ENCODE data around the gene PTPRK.

Gene PTPRK

DNA sequence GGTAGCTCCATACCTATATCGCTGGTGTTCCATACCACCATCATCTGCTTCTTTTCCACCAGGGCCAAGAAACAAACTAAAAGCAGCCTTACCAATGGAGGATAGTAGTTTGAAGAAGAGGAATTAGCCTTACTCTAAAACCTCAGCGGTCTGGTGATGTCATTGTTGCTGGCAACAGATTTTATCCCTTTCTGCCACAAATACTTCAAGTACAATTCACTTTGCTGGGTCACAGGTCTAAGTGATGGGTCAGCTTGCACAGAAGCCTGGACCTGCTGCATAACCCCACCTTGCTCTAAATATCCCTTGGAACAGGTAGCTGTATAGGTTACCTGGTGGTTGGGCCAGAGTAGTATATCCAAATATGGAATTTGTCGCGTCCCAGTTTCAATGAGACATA, 566.3 kb downstream of the PTPRK start:
- no peaks in the 10 kb centered on the region for H3K36me3 ChIP-seq (ENCODE audit: control insufficient read depth, insufficient read depth, low read length)
- H3K27me3 ChIP-seq (replicated peaks; ENCODE audit: control insufficient read depth, insufficient read depth, low read length) = no peaks in the 10 kb centered on the region
- no peak for DNase-seq (ENCODE audit: extremely low read depth, insufficient read length)
- TF ChIP-seq, protein P1, sequence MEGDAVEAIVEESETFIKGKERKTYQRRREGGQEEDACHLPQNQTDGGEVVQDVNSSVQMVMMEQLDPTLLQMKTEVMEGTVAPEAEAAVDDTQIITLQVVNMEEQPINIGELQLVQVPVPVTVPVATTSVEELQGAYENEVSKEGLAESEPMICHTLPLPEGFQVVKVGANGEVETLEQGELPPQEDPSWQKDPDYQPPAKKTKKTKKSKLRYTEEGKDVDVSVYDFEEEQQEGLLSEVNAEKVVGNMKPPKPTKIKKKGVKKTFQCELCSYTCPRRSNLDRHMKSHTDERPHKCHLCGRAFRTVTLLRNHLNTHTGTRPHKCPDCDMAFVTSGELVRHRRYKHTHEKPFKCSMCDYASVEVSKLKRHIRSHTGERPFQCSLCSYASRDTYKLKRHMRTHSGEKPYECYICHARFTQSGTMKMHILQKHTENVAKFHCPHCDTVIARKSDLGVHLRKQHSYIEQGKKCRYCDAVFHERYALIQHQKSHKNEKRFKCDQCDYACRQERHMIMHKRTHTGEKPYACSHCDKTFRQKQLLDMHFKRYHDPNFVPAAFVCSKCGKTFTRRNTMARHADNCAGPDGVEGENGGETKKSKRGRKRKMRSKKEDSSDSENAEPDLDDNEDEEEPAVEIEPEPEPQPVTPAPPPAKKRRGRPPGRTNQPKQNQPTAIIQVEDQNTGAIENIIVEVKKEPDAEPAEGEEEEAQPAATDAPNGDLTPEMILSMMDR (IDR thresholded peaks at IDR 0.05; ENCODE audit: insufficient read depth, low read length, poor library complexity, severe bottlenecking) = no peak
- H3K4me3 ChIP-seq (replicated peaks; ENCODE audit: low read depth, low read length) = no peak overlapping the region

DNA sequence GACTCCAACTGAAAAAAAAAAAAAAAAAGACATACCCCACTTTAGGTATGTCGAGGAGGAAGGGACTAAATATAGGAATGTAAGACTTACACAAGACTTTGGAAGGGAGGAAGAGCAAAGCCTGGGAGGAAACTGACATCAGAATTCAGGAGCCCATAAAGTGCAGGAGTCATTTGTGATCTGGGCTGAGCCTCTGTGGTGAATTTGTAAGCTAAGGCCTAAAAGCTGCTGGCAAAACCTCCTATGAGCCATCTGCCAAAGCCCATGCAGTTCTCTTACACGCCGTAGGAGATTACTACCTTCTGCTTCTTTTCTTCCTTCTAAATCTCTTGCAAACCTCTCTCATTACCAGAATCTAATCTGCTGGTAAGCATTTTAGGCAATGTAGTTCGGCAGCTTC, 567.6 kb downstream of the PTPRK start:
- DNase-seq (ENCODE audit: extremely low read depth, insufficient read length) = no peak

DNA sequence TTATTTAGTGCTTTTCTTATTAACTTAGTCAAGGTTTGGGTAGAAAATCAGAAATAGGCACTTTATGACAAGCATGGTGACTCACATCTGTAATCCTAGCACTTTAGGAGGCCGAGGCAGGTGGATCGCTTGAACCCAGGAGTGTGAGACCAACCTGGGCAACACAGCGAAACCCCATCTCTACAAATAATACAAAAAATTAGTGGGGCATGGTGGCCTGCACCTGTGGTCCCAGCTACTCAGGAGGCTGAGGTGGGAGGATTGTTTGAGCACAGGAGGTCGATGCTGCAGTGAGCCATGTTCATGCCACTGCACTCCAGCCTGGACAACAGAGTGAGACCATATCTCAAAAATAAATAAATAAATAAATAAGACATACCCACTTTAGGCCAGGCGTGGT, 568.2 kb downstream of the PTPRK start:
- no peaks in the 10 kb centered on the region for H3K27me3 ChIP-seq (replicated peaks; ENCODE audit: control insufficient read depth, insufficient read depth, low read length)
- DNase-seq (ENCODE audit: extremely low read depth, insufficient read length) = no peak
- H3K4me3 ChIP-seq (replicated peaks; ENCODE audit: low read depth, low read length) = no peak overlapping the region
- TF ChIP-seq, protein P1 (IDR thresholded peaks at IDR 0.05; ENCODE audit: insufficient read depth, low read length, poor library complexity, severe bottlenecking) = no peak
- H3K36me3 ChIP-seq (ENCODE audit: control insufficient read depth, insufficient read depth, low read length) = no peaks in the 10 kb centered on the region

More for the DNA sequence above, 567.6 kb downstream of the PTPRK start:
- TF ChIP-seq, protein P1 (IDR thresholded peaks at IDR 0.05; ENCODE audit: insufficient read depth, low read length, poor library complexity, severe bottlenecking) = no peak
- H3K4me3 ChIP-seq (replicated peaks; ENCODE audit: low read depth, low read length) = no peak overlapping the region
- no peaks in the 10 kb centered on the region for H3K27me3 ChIP-seq (replicated peaks; ENCODE audit: control insufficient read depth, insufficient read depth, low read length)
- H3K36me3 ChIP-seq (ENCODE audit: control insufficient read depth, insufficient read depth, low read length) = no peaks in the 10 kb centered on the region

DNA sequence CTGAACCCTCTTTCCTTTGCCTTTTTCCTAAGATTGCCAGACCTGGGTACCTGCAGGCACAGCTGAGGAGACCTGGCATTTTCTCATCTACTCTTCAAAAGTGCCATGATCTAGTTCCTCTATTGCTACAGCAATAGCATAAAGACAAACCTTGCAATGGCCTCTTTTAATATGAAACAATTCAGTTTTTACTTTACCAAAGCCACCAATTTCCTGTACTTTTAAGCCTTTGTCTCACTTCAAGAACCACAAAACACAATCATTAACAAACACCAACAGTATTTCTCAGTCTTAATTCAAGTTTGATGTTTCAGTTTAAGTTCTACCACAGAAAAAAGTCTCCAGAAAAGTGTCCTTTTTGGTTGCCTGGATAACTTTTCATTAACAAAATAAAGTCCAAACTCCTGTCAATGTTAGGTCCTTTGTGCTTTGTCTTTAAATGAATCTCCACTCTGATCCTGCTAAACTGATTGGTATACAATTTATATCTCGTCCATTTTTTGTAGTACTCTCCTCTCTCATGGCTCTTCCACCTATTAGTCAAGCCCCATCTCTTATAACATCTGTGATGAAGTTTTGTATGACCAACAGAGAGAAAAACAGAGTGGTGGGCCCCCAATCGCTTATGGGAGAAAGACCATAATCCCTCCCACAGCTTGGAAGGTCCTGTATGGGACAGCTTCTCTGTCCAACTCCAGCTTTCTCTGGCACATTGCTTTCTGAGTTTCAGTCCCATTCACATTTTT, 569.1 kb downstream of the PTPRK start:
- no peak overlapping the region for H3K4me3 ChIP-seq (replicated peaks; ENCODE audit: low read depth, low read length)

DNA sequence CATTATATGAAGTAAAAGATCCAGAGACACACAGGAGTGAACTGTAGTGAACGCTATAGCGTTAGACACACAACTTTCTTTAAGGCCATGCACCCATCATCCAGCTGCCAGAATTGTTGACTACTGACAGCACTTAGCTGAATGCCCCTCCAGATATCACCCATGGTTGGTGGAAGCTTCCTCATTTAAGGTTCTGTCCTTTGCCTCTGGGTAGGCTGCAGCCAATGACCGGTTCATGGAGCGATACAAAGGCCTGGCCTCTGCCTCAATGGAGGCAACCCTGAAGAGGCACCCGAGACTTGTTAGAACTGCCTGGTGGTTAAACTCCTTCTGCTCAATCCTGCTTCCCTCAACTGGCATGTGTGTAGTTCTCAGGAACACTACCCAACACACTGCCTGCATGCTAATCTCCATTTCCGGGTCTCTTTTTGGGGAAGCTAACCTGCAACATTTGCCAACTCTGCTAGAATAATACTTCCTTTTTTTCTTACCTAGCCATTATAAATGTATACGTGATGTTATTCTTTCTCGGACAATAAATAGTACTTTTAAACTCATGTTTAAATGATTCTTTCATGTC, 569.7 kb downstream of the PTPRK start:
- TF ChIP-seq, protein P1 (IDR thresholded peaks at IDR 0.05; ENCODE audit: insufficient read depth, low read length, poor library complexity, severe bottlenecking) = no peak

More for the DNA sequence above, 569.1 kb downstream of the PTPRK start:
- H3K36me3 ChIP-seq (ENCODE audit: control insufficient read depth, insufficient read depth, low read length) = no peaks in the 10 kb centered on the region
- H3K27me3 ChIP-seq (replicated peaks; ENCODE audit: control insufficient read depth, insufficient read depth, low read length) = no peaks in the 10 kb centered on the region
- TF ChIP-seq, protein P1 (IDR thresholded peaks at IDR 0.05; ENCODE audit: insufficient read depth, low read length, poor library complexity, severe bottlenecking) = no peak
- no peak for DNase-seq (ENCODE audit: extremely low read depth, insufficient read length)

More for the DNA sequence above, 569.7 kb downstream of the PTPRK start:
- Histone ChIP-seq H3K27me3 (replicated peaks; ENCODE audit: control insufficient read depth, insufficient read depth, low read length) (no peaks in the 10 kb centered on the region), H3K36me3 (ENCODE audit: control insufficient read depth, insufficient read depth, low read length) (no peaks in the 10 kb centered on the region), H3K4me3 (replicated peaks; ENCODE audit: low read depth, low read length) (no peak overlapping the region)
- no peak for DNase-seq (ENCODE audit: extremely low read depth, insufficient read length)
